Measurements from ENCODE around the gene APLF. TPM values are rescaled to one million over a fixed set of nuclear protein-coding genes. Genes with fewer than 3 reads are reported as not detected.
A peak's percentile ranks its signal among the peaks of the same experiment; 100 is the strongest.

Gene APLF
- total and polyA plus RNA-seq, 10 of the 15 experiments (the other 5 are each of a cell fraction or from before 2014, with no cell fraction given) = 0.66 to 2.8 (median 1.8) TPM

GRCh38 chr2:68465081-68465916 is 2.1 kb upstream of the APLF start:
- no peak overlapping the region for H2AFZ ChIP-seq (ENCODE audit: control insufficient read depth, low read depth, low read length)
- CTCF ChIA-PET = interaction anchor here (0.8 to 8.9 kb wide), 26 partner anchors 9 to 462 kb away, joined by 3 to 173 read pairs (median 4); no protein-coding TSS in a partner anchor
- RAD21 ChIA-PET (ENCODE audit: unreplicated experiment) = interaction anchor here (0.6 to 3.3 kb wide), 16 partner anchors 12 to 443 kb away, joined by 3 to 29 read pairs (median 6); no protein-coding TSS in a partner anchor
- in situ Hi-C loops (cut with MboI) (no loop called here), intact Hi-C loops (cut with micrococcal nuclease; ENCODE audit: unreplicated experiment) (loop anchor here (5.0 kb wide), 1 partner anchor 842 kb away; no protein-coding TSS in a partner anchor)
- no peak overlapping the region for H3K4me3 ChIP-seq
- no peak for FAIRE-seq
- H3K9ac ChIP-seq (ENCODE audit: control insufficient read depth, insufficient read depth, low read length) = no peak overlapping the region
- 58% methylated on average over 7 of the region's 7 CpGs for WGBS (ENCODE audit: insufficient coverage, insufficient replicate concordance, low lambda C conversion rate, missing lambda C conversion rate)
- H3K79me2 ChIP-seq (ENCODE audit: control insufficient read depth, insufficient read depth, low read length) = peaks cover 2% of the 10 kb centered on the region; the same call in 1 of the 2 replicates
- no peak for ATAC-seq
- no peaks in the 10 kb centered on the region for H4K20me1 ChIP-seq (ENCODE audit: control insufficient read depth, insufficient read depth)
- H3K9me3 ChIP-seq (replicated peaks; ENCODE audit: control insufficient read depth, insufficient read depth, low read length) = no peaks in the 10 kb centered on the region
- SMC1A ChIA-PET (ENCODE audit: uncharacterized antibody, unreplicated experiment) = interaction anchor here (0.7 to 4.8 kb wide), 18 partner anchors 9 to 460 kb away, joined by 3 to 55 read pairs (median 10); no protein-coding TSS in a partner anchor
- no TSS peak for BruUV-seq (replicated peaks)
- POLR2A ChIA-PET = interaction anchor here (0.9 to 2.7 kb wide), 4 partner anchors 12 to 249 kb away, joined by 3 to 10 read pairs (median 4); no protein-coding TSS in a partner anchor
- peaks cover 11% of the 10 kb centered on the region; the same call in 1 of the 2 replicates for H3K4me1 ChIP-seq (ENCODE audit: control insufficient read depth, insufficient read depth, low read length)
- no peak overlapping the region; the same call in 1 of the 2 replicates for H3K4me2 ChIP-seq (ENCODE audit: control insufficient read depth, insufficient read depth)
- H3K27ac ChIP-seq (ENCODE audit: control insufficient read depth, insufficient read depth) = no peak overlapping the region
- no peaks in the 10 kb centered on the region for H3K36me3 ChIP-seq (ENCODE audit: control insufficient read depth in 2 of 2, insufficient read depth in 2 of 2, low read length in 1 of 2)
- H3K27me3 ChIP-seq (replicated peaks in 1 of 2; ENCODE audit: control insufficient read depth in 2 of 2, insufficient read depth in 2 of 2, low read length in 1 of 2) = no peaks in the 10 kb centered on the region
- no peak for DNase-seq (ENCODE audit: low read depth, low spot score)
- TF ChIP-seq HDGF (IDR thresholded peaks at IDR 0.05) = no peak
- TF ChIP-seq NFYA (IDR thresholded peaks at IDR 0.05; ENCODE audit: borderline replicate concordance, low read depth, low read length) = no peak
- TF ChIP-seq NFIC (IDR thresholded peaks at IDR 0.05; ENCODE audit: low read depth, low read length) = 0 out of 2 replicates have a peak, but pooled peaks have one; percentile 19
- no peak for TF ChIP-seq RUNX3 (IDR thresholded peaks at IDR 0.05; ENCODE audit: low read length)
- peak; percentile 57 for TF ChIP-seq BCL3 (IDR thresholded peaks at IDR 0.05; ENCODE audit: borderline replicate concordance, insufficient read depth, low read depth, low read length, poor library complexity, severe bottlenecking)

Data from GM12878 (cell line).